K562 (cell line): ENCODE measurements around the gene NEB. TPM values are rescaled to one million over a fixed set of nuclear protein-coding genes. Genes with fewer than 3 reads are reported as not detected.

Source experiments
- ATF7 ChIP-seq: fragments of 450-650 bp; IDR thresholded peaks from 2 replicates; pipeline ENCODE4 v1.7.1; 2014; ENCODE audit warnings: mild to moderate bottlenecking, moderate library complexity
- CEBPB ChIP-seq: fragments of 450-650 bp; IDR thresholded peaks from 2 replicates; pipeline ENCODE4 v1.6.1; 2016; ENCODE audit warnings: missing genetic modification characterization, missing compliant biosample characterization
- EP400 ChIP-seq: fragments of 450-650 bp; IDR thresholded peaks from 2 replicates; pipeline ENCODE4 v1.6.1; 2017; ENCODE audit warnings: antibody characterized with exemption, mild to moderate bottlenecking, moderate library complexity
- GABPA ChIP-seq: fragments of 200-800 bp; sonication (Bioruptor generic); conservative IDR thresholded peaks from 2 replicates; pipeline ENCODE4 v1.6.1; 2016; ENCODE audit warnings: low read depth, missing genetic modification characterization, missing compliant biosample characterization
- GTF3C2 ChIP-seq: IDR thresholded peaks from 3 replicates; pipeline ENCODE4 v1.6.1; 2011; ENCODE audit warnings: borderline replicate concordance, mild to moderate bottlenecking, moderate library complexity; ENCODE audit not compliant: insufficient read length; ENCODE audit errors: extremely low read depth
- HLTF ChIP-seq: fragments of 450-650 bp; IDR thresholded peaks from 2 replicates; pipeline ENCODE4 v1.6.1; 2016
- IRF2 ChIP-seq: sonication (generic); formaldehyde crosslinking; IDR thresholded peaks from 2 replicates; pipeline ENCODE4 v1.8.1; 2022; ENCODE audit warnings: mild to moderate bottlenecking, missing genetic modification reagents
- LEF1 ChIP-seq: fragments of 450-650 bp; IDR thresholded peaks from 2 replicates; pipeline ENCODE4 v1.6.1; 2016; ENCODE audit warnings: mild to moderate bottlenecking
- NFIX ChIP-seq: fragments of 250-450 bp; sonication (Bioruptor Pico); IDR thresholded peaks from 2 replicates; pipeline ENCODE4 v1.4.0; 2020; ENCODE audit warnings: low read depth, mild to moderate bottlenecking, moderate library complexity
- NKRF ChIP-seq: fragments of 450-650 bp; IDR thresholded peaks from 2 replicates; pipeline ENCODE4 v1.6.1; 2016; ENCODE audit warnings: borderline replicate concordance
- PRMT5 ChIP-seq: sonication (generic); formaldehyde crosslinking; IDR thresholded peaks from 2 replicates; pipeline ENCODE4 v1.5.0; 2020; ENCODE audit warnings: missing genetic modification reagents
- RERE ChIP-seq: sonication (generic); formaldehyde crosslinking; IDR thresholded peaks from 2 replicates; pipeline ENCODE4 v1.8.0; 2023; ENCODE audit warnings: missing genetic modification reagents, mild to moderate bottlenecking, borderline replicate concordance
- SMAD2 ChIP-seq: fragments of 150-350 bp; IDR thresholded peaks from 2 replicates; pipeline ENCODE4 v1.6.1; 2014; ENCODE audit warnings: low read depth, mild to moderate bottlenecking, low read length
- SPI1 ChIP-seq: IDR thresholded peaks from 2 replicates; pipeline ENCODE4 v1.6.1; 2011; ENCODE audit warnings: low read depth, low read length, control low read depth, borderline replicate concordance
- ZBTB12 ChIP-seq: fragments of 250-450 bp; sonication (Bioruptor Pico); IDR thresholded peaks from 2 replicates; pipeline ENCODE4 v1.4.0; 2020
- ZKSCAN1 ChIP-seq: fragments of 150-350 bp; IDR thresholded peaks from 2 replicates; pipeline ENCODE4 v1.6.1; 2016; ENCODE audit warnings: low read depth, low read length
- ZNF174 ChIP-seq: fragments of 250-450 bp; sonication (Bioruptor Pico); IDR thresholded peaks from 2 replicates; pipeline ENCODE4 v1.4.0; 2020; ENCODE audit warnings: mild to moderate bottlenecking
- ZNF668 ChIP-seq: fragments of 250-450 bp; sonication (Bioruptor Pico); IDR thresholded peaks from 2 replicates; pipeline ENCODE4 v1.8.0; 2022; ENCODE audit warnings: mild to moderate bottlenecking, inconsistent platforms
- polyA plus RNA-seq, 8 experiments: library from polyadenylated mRNA; depleted of rRNA in 4 of 8; stranded (reverse) in 5 of 8; unstranded in 3 of 8; fragments of >200 nt; fragmentation: Nextera tagmentation in 2 of 8; fragmentation: Illumina TruSeq in 1 of 8; extraction: Ambion mirVana in 2 of 8; extraction: Trizol in 1 of 8; gene quantifications; 2 replicates each; pipeline versions ENCODE4 v1.2.1 to v1.2.3, GENCODE V29; 2011 to 2014; ENCODE audit warnings: inconsistent platforms in 1 of 8, missing spikeins in 1 of 8
- total RNA-seq, 7 experiments: library from RNA; depleted of rRNA in 6 of 7; stranded (reverse); fragments of >200 nt in 6 of 7; fragmentation: Illumina TruSeq in 2 of 7; extraction: Trizol in 2 of 7; gene quantifications; 2 replicates each; pipeline versions ENCODE4 v1.2.1 to v1.2.3, GENCODE V29; 2011 to 2021; ENCODE audit warnings: low replicate concordance in 1 of 7

Gene NEB
- total and polyA plus RNA-seq, 9 of the 15 experiments (the other 6 are each of a cell fraction or from before 2014, with no cell fraction given) = 1.7 to 3.8 (median 2.9) TPM

GRCh38 chr2:151669585-151670081 is 64.6 kb downstream of the NEB start (continued):
- TF ChIP-seq ZBTB12 (no peak), LEF1 (0 out of 2 replicates have a peak, but pooled peaks have one; percentile 37), PRMT5 (no peak), ATF7 (no peak), RERE (CRISPR knock-in tag) (no peak), ZKSCAN1 (no peak; the same call in 1 of the 2 replicates), IRF2 (CRISPR knock-in tag) (no peak), ZNF174 (CRISPR knock-in tag) (no peak), EP400 (no peak), SMAD2 (no peak), ZNF668 (CRISPR knock-in tag) (no peak), GTF3C2 (no peak), SPI1 (no peak), HLTF (no peak; the same call in 1 of the 2 replicates), GABPA (no peak), NKRF (no peak), CEBPB (tag) (no peak), NFIX (CRISPR knock-in tag) (no peak)
